ENCODE measurements around the gene TTLL9.

DNA sequence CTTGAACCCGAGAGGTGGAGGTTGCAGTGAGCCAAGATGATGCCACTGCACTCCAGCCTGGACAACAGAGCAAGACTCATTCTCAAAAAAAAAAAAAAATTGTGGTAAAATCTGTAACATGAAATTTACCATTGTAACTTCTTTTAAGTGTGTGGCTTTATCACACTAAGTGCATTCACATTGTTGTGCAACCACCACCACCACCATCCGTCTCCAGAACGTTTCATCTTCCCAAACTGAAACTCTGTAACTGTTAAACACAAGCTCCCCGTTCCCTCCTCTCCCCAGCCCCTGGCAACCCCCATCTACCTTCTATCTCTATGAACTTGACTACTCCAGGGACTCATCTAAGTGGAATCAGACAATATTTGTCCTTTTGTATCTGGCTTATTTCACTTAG is 51.7 kb downstream of the TTLL9 start:
- TF ChIP-seq, protein P1, sequence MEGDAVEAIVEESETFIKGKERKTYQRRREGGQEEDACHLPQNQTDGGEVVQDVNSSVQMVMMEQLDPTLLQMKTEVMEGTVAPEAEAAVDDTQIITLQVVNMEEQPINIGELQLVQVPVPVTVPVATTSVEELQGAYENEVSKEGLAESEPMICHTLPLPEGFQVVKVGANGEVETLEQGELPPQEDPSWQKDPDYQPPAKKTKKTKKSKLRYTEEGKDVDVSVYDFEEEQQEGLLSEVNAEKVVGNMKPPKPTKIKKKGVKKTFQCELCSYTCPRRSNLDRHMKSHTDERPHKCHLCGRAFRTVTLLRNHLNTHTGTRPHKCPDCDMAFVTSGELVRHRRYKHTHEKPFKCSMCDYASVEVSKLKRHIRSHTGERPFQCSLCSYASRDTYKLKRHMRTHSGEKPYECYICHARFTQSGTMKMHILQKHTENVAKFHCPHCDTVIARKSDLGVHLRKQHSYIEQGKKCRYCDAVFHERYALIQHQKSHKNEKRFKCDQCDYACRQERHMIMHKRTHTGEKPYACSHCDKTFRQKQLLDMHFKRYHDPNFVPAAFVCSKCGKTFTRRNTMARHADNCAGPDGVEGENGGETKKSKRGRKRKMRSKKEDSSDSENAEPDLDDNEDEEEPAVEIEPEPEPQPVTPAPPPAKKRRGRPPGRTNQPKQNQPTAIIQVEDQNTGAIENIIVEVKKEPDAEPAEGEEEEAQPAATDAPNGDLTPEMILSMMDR (IDR thresholded peaks at IDR 0.05): no peak
- TF ChIP-seq, protein P2, sequence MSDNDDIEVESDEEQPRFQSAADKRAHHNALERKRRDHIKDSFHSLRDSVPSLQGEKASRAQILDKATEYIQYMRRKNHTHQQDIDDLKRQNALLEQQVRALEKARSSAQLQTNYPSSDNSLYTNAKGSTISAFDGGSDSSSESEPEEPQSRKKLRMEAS (IDR thresholded peaks at IDR 0.05; ENCODE audit: low read depth): no peak
- no peak for TF ChIP-seq YY1 (IDR thresholded peaks at IDR 0.05; ENCODE audit: low read depth)

Data from SK-N-SH (cell line).